Measurements from ENCODE around the gene BRWD1. TPM values are rescaled to one million over a fixed set of nuclear protein-coding genes. Genes with fewer than 3 reads are reported as not detected.

BRWD1 gene
- total and polyA plus RNA-seq, 2 of the 13 experiments (the other 11 are each of a cell fraction or from before 2014, with no cell fraction given), result 13.9 to 28.0 TPM

DNA sequence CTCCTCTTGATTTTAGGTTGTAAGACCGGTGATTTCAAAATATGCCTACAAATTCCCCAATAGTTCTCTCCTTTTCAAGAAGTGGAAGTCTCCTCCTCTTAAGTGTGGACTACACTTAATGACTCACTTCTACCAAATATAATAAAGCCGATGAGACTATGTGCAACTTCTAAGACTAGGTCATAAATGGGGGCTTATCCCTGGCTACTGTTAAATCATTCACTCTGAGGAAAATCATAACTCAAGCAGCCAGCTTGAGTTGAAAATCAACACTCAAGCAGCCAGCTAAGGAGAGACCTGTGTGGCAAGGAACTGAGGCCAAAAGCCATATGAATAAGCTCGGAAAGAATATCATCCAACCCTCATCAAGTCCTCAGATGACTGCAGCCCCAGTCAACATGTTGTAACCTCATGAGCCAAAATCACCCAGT lies 80.6 kb downstream of the BRWD1 start:
- Histone ChIP-seq H2AFZ (ENCODE audit: low read length) (no peak overlapping the region), H3K4me3 (replicated peaks in 1 of 3; ENCODE audit: insufficient read depth in 1 of 3, low read depth in 2 of 3, low read length in 3 of 3) (no peak overlapping the region), H3K4me1 (ENCODE audit: insufficient read depth, low read length) (no peaks in the 10 kb centered on the region), H3K4me2 (ENCODE audit: low read depth, low read length) (no peak overlapping the region), H3K9ac (ENCODE audit: insufficient read depth, low read depth, low read length) (no peak overlapping the region), H3K36me3 (replicated peaks in 1 of 2; ENCODE audit: control insufficient read depth in 1 of 2, insufficient read depth in 2 of 2, low read length in 2 of 2) (peaks cover 22 to 90% of the 10 kb centered on the region in 2 experiments), H3K9me3 (ENCODE audit: low read length) (no peaks in the 10 kb centered on the region), H3K27ac (ENCODE audit: extremely low read length, insufficient read depth, low read length) (no peak overlapping the region), H3K79me2 (ENCODE audit: insufficient read depth, low read length) (no peaks in the 10 kb centered on the region), H3K27me3 (ENCODE audit: control insufficient read depth in 1 of 2, insufficient read depth in 2 of 2, low read length in 2 of 2) (no peaks in the 10 kb centered on the region), H4K20me1 (ENCODE audit: insufficient read depth, low read length) (no peaks in the 10 kb centered on the region)
- ATAC-seq, result no peak
- WGBS (ENCODE audit: low lambda C conversion rate), result 100% methylated on average over 2 of the region's 3 CpGs
- no peak for FAIRE-seq
- no TSS peak for BruUV-seq (replicated peaks)
- no peak for DNase-seq (ENCODE audit: low spot score)
- ChIA-PET POLR2A (no interaction called here), CTCF (ENCODE audit: low intra/inter-chr PET ratio, low total read pairs) (no interaction called here)
- intact Hi-C loops (cut with micrococcal nuclease; ENCODE audit: unreplicated experiment) (loop anchor here (5.0 kb wide), 1 partner anchor 36 kb away; no protein-coding TSS in a partner anchor), in situ Hi-C loops (cut with HindIII; ENCODE audit: extremely low pct_ligation_motif_present, low pct_unique_long_range_greater_than_20kb) (no loop called here)
- no peak for TF ChIP-seq ZSCAN31 (CRISPR knock-in tag; IDR thresholded peaks at IDR 0.05; ENCODE audit: low read depth)
- TF ChIP-seq, protein P1, sequence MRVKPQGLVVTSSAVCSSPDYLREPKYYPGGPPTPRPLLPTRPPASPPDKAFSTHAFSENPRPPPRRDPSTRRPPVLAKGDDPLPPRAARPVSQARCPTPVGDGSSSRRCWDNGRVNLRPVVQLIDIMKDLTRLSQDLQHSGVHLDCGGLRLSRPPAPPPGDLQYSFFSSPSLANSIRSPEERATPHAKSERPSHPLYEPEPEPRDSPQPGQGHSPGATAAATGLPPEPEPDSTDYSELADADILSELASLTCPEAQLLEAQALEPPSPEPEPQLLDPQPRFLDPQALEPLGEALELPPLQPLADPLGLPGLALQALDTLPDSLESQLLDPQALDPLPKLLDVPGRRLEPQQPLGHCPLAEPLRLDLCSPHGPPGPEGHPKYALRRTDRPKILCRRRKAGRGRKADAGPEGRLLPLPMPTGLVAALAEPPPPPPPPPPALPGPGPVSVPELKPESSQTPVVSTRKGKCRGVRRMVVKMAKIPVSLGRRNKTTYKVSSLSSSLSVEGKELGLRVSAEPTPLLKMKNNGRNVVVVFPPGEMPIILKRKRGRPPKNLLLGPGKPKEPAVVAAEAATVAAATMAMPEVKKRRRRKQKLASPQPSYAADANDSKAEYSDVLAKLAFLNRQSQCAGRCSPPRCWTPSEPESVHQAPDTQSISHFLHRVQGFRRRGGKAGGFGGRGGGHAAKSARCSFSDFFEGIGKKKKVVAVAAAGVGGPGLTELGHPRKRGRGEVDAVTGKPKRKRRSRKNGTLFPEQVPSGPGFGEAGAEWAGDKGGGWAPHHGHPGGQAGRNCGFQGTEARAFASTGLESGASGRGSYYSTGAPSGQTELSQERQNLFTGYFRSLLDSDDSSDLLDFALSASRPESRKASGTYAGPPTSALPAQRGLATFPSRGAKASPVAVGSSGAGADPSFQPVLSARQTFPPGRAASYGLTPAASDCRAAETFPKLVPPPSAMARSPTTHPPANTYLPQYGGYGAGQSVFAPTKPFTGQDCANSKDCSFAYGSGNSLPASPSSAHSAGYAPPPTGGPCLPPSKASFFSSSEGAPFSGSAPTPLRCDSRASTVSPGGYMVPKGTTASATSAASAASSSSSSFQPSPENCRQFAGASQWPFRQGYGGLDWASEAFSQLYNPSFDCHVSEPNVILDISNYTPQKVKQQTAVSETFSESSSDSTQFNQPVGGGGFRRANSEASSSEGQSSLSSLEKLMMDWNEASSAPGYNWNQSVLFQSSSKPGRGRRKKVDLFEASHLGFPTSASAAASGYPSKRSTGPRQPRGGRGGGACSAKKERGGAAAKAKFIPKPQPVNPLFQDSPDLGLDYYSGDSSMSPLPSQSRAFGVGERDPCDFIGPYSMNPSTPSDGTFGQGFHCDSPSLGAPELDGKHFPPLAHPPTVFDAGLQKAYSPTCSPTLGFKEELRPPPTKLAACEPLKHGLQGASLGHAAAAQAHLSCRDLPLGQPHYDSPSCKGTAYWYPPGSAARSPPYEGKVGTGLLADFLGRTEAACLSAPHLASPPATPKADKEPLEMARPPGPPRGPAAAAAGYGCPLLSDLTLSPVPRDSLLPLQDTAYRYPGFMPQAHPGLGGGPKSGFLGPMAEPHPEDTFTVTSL (CRISPR knock-in tag; IDR thresholded peaks at IDR 0.05; ENCODE audit: borderline replicate concordance), result no peak
- no peak for TF ChIP-seq FOXM1 (CRISPR knock-in tag; IDR thresholded peaks at IDR 0.05)
- TF ChIP-seq ZNF335 (CRISPR knock-in tag; IDR thresholded peaks at IDR 0.05), result no peak
- TF ChIP-seq, protein P2, sequence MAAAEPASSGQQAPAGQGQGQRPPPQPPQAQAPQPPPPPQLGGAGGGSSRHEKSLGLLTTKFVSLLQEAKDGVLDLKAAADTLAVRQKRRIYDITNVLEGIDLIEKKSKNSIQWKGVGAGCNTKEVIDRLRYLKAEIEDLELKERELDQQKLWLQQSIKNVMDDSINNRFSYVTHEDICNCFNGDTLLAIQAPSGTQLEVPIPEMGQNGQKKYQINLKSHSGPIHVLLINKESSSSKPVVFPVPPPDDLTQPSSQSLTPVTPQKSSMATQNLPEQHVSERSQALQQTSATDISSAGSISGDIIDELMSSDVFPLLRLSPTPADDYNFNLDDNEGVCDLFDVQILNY (CRISPR knock-in tag; conservative IDR thresholded peaks at IDR 0.05), result no peak
- TF ChIP-seq GTF2F1 (IDR thresholded peaks at IDR 0.05; ENCODE audit: low read length), result no peak
- TF ChIP-seq CEBPB (IDR thresholded peaks at IDR 0.05; ENCODE audit: borderline replicate concordance, low read depth, low read length), result no peak
- TF ChIP-seq TAF15 (IDR thresholded peaks at IDR 0.05; ENCODE audit: low read depth, low read length, poor library complexity, severe bottlenecking), result no peak
- no peak for TF ChIP-seq NPAS2 (CRISPR knock-in tag; IDR thresholded peaks at IDR 0.05; ENCODE audit: borderline replicate concordance)
- no peak for TF ChIP-seq NFAT5 (CRISPR knock-in tag; IDR thresholded peaks at IDR 0.05)
- TF ChIP-seq ZMAT5 (CRISPR knock-in tag; IDR thresholded peaks at IDR 0.05; ENCODE audit: borderline replicate concordance, low read depth), result no peak
- no peak for TF ChIP-seq BRCA1 (CRISPR knock-in tag; IDR thresholded peaks at IDR 0.05)
